Keratinocyte (primary cell): ENCODE measurements around the gene TNFAIP3.

Experiments
- EZH2 ChIP-seq: IDR thresholded peaks from one replicate; pipeline ENCODE4 v1.6.1; 2012; ENCODE audit warnings: inconsistent platforms, mild to moderate bottlenecking, low read length, moderate library complexity
- TF ChIP-seq, protein P1 (sequence below), 3 experiments: IDR thresholded peaks in 1 of 3; conservative IDR thresholded peaks in 1 of 3; optimal IDR thresholded peaks in 1 of 3; 2 replicates in 2 of 3; 3 replicates in 1 of 3; pipeline versions ENCODE3 to v1.5.1; 2011; ENCODE audit warnings: low read length in 3 of 3, mild to moderate bottlenecking in 3 of 3, moderate library complexity in 2 of 3, control low read depth in 1 of 3, inconsistent platforms in 1 of 3; ENCODE audit not compliant: insufficient read depth in 2 of 3; ENCODE audit errors: extremely low read depth in 1 of 3

DNA sequence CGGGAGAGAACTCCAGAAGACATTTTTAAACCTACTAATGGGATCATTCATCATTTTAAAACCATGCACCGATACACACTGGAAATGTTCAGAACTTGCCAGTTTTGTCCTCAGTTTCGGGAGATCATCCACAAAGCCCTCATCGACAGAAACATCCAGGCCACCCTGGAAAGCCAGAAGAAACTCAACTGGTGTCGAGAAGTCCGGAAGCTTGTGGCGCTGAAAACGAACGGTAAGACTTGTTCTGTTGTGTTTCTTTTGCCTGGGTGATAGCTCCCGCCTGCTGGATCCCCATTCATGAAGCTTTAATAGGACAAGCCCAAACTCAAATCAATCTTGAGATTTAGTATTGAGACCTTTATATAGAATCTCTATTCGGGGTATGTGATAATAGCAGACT is 4.2 kb downstream of the TNFAIP3 start:
- TF ChIP-seq, protein P1, sequence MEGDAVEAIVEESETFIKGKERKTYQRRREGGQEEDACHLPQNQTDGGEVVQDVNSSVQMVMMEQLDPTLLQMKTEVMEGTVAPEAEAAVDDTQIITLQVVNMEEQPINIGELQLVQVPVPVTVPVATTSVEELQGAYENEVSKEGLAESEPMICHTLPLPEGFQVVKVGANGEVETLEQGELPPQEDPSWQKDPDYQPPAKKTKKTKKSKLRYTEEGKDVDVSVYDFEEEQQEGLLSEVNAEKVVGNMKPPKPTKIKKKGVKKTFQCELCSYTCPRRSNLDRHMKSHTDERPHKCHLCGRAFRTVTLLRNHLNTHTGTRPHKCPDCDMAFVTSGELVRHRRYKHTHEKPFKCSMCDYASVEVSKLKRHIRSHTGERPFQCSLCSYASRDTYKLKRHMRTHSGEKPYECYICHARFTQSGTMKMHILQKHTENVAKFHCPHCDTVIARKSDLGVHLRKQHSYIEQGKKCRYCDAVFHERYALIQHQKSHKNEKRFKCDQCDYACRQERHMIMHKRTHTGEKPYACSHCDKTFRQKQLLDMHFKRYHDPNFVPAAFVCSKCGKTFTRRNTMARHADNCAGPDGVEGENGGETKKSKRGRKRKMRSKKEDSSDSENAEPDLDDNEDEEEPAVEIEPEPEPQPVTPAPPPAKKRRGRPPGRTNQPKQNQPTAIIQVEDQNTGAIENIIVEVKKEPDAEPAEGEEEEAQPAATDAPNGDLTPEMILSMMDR (optimal IDR thresholded peaks at IDR 0.05 in 1 of 3, IDR thresholded peaks at IDR 0.05 in 1 of 3, conservative IDR thresholded peaks at IDR 0.05 in 1 of 3; ENCODE audit: extremely low read depth in 1 of 3, insufficient read depth in 2 of 3, low read length in 3 of 3): no peak
- no peak for TF ChIP-seq EZH2
